AG10803 (cell line): Measurements from ENCODE around the gene MAP3K6.

Experiments
- DNase-seq: peaks from one replicate; pipeline ENCODE4 v3.0.0; 2010; ENCODE audit warnings: low read depth
- H3K4me3 ChIP-seq: 2 replicates; pipeline ENCODE4 v1.5.1; 2011; ENCODE audit warnings: mild to moderate bottlenecking, low read length, control low read depth
- TF ChIP-seq, protein P1 (sequence below): conservative IDR thresholded peaks from 2 replicates; pipeline ENCODE4 v1.5.1; 2011; ENCODE audit warnings: mild to moderate bottlenecking, low read length, control low read depth, inconsistent platforms

MAP3K6 gene

DNA sequence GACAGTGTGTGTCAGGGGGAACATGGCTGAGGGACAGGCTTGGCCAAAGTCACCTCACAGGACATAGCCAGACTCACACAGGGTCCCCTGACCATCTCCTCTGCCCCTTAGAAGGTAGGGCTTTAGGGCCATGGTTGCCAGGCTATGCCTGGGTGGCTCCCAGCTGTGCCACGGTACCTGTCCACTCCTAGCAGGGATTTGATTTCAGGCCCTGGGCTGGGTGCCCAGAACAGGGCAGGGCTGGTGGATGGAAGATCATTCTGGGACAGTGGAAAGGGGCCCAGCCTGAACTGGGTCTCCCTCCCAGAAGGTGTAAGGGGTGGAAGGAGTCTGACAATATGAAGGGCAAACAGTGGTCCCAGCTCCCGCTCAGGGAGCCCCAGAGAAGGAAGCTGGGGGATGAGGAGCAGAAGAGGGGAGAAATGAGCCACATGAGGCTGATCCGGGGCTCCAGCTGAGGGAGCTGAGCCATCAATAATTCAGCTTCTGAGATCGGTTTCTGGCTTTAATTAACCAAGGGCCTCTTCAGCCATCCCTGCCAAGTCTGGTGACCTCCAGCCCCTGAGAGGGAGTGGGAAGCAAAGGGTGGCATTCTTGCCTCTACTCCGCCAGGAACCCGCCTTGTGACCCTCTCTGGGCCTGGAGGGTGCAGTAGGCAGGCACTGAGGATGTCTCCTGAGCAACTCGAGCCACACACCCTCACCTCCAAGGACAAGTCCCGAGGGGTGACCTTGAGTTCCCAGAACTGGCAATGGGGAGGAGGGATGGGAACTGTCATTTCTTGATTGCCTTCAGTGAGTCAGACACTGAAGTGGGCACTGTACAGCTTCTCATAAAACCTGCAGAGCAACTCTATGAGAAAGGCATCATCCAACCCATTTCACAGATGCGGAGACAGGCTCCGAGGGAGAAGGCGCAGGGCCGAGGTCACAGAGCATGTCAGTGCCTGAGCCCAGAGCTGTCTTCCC is 14.3 kb upstream of the MAP3K6 start:
- TF ChIP-seq, protein P1, sequence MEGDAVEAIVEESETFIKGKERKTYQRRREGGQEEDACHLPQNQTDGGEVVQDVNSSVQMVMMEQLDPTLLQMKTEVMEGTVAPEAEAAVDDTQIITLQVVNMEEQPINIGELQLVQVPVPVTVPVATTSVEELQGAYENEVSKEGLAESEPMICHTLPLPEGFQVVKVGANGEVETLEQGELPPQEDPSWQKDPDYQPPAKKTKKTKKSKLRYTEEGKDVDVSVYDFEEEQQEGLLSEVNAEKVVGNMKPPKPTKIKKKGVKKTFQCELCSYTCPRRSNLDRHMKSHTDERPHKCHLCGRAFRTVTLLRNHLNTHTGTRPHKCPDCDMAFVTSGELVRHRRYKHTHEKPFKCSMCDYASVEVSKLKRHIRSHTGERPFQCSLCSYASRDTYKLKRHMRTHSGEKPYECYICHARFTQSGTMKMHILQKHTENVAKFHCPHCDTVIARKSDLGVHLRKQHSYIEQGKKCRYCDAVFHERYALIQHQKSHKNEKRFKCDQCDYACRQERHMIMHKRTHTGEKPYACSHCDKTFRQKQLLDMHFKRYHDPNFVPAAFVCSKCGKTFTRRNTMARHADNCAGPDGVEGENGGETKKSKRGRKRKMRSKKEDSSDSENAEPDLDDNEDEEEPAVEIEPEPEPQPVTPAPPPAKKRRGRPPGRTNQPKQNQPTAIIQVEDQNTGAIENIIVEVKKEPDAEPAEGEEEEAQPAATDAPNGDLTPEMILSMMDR = no peak
- H3K4me3 ChIP-seq = no peak overlapping the region
- no peak for DNase-seq

DNA sequence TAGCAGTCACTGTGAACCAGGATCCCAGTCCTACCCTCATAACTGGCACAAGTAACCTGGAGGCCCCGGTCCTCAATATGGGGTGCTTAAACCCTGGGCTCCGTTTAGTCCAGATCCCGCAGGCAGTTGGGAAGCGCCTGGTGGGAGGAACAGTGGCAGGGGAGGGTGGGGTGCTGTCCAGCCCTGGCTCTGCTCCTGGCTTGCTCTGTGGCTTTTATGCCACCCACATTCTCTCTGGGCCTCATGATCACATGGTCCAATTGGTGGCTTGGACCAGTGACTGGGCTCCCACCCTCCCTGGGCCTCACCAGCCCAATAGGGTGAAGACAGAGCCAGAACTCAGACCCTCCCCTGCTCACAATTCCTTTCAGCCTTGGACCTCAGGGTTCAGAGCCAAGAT is 13.5 kb upstream of the MAP3K6 start:
- no peak for DNase-seq
- no peak overlapping the region for H3K4me3 ChIP-seq
- TF ChIP-seq, protein P1 = no peak

DNA sequence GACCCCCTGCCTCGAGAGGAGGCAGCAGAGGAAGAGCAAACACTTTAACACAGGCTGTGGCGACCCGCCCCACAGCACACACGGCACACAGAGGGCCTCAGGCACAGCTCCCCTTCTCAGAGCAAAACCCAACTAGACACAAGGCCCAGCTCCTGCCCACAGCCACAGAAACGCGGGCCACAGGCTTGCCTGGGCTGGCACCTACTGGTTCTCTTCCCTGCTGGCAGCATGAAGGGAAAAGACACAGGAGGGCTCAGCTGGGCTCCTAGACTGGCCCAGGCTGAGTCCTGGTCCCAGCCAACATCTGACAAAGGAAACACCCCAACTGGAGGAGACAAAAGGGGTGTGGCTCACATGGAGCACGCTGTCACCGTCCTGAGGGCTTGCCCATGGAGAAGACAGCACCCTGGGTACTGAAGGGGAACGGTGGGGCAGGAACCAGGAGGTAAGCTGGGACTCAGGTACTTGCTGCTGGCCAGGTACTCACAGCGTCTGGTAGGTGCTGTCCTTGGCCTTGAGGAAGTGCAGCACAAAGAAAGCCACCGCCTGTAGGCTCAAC is 12.9 kb upstream of the MAP3K6 start:
- no peak overlapping the region for H3K4me3 ChIP-seq
- TF ChIP-seq, protein P1 = no peak
- DNase-seq = no peak

DNA sequence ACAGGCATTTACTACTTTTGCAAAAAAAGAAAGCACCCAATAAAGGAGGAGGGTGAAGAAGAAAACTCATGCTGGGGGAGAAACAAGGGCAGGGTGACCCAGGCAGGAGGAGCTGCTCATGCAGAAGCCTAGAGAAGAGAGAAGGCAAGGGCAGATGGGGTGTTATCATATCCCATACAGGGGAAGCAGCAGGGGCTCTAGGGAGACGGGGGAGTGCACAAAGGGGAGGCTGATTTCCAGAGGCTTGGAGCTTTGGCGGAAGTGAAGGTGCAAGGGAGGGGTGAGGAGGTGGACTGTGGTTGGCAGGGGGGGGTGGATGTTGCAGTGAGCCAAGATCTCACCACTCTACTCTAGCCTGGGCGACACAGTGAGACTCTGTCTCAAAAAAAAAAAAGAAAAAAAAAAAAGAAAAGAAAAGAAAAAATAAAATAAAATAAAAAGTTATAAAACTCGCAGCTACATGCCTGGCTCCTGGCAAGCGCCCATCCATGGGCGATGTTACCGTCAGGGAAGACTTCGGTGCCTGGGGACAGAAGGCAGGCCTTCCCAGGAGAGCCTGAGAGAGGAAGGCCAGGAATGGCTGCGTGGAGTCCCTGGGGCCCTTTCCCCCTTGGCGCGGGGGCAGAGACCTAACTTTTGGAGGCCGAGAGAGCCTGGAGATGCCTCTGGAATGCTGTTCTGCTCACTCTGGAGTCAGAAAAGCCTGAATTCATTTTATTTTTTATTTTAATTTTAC is 11.2 kb upstream of the MAP3K6 start:
- no peak overlapping the region for H3K4me3 ChIP-seq
- TF ChIP-seq, protein P1 = no peak
- DNase-seq = no peak

DNA sequence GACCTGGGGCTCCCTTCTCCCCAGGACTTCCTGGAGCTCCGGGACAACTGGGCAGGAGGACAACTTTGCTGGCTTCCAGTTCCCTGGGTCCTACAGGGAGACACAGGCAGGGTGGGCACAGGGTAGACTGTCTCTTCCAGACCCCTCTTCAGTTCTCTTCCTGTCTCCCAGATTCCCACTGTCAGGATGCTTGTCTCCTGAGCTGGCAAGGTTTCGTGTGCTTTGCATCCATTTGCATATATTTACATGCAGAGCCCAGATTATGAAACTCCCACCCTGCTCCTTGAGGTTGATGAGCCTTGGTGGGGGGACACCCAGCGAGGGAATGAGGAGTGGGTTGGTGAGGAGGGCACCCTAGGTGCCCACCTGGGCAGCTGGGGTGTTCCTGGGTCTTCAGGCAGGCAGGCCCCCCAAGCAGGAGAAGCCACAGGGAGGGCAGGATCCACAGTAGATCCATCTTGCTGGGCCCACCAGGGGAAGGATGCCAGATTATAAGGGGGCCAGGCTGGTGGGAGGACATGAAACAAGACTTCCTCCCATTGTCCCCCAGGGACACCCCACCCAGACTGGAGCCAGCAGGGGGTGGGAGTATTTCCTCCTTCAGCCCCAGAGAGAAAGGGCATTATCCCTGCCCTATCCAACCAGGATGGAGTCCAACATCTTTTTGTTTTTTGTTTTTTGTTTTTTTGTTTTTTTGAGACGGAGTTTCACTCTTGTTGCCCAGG is 7.8 kb upstream of the MAP3K6 start, which contains the start of gene FCN3:
TSS of gene FCN3 (minus strand) at position 463 of the 725 bp plus-strand sequence. CDS start at position 457, 6 bp downstream.
- TF ChIP-seq, protein P1 = no peak
- DNase-seq = no peak
- H3K4me3 ChIP-seq = no peak within 1 kb of the TSS

DNA sequence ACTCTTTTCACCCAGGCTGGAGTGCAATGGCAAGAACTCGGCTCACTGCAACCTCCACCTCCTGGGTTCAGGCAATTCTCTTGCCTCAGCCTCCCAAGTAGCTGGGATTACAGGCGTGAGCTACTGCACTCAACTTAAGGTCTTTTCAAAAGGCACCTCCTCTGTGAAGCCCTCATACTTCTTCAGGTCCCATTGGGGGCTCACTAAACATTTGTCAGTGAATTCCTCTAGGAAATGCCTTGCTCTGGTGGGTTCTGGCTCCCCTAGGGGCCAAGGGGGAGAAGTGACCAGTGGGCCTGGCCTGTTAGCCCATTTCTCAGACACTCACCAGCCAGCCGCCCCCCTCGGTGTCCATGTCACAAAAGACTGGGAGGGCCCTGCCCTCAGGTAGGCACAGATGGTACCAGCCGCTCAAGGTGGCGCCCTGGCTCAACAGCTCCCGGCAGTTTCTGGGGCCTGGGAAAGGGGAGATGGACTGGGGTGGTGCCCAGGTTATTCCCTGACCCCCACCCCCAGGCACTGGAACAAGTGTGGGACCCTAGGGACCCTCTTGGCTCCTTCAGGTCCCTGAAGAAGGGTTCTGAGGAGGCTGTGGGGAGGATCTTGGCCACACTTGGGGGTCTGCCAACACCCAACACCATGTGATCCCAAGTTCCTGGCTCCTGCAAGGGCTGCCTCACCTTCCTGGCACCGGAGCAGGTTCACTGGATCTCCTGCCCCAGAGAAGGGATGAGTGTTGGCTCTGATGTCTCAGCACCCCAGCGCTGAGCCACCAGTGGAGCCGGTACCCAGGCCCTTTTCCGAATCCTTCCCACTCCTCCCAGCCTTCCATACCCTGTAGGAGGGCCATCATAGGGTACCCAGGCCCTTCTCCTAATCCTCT is 6.3 kb upstream of the MAP3K6 start:
- no peak for DNase-seq
- TF ChIP-seq, protein P1 = peak; percentile 29; the same call in 1 of the 2 replicates
- no peak overlapping the region for H3K4me3 ChIP-seq
